KMS-11 (cell line): ENCODE measurements around the gene CDHR1.
"Not testable (repeated sequence)": the region's sequence is repeated elsewhere in the genome, so short reads cannot be mapped to it uniquely, and the experiment has no call there.

Source experiments
- H2AFZ ChIP-seq: fragments of 200-600 bp; sonication (generic); 2 replicates; pipeline ENCODE4 v1.6.1; 2016; ENCODE audit warnings: antibody characterized with exemption, mixed run types, low read depth
- H3K27ac ChIP-seq: fragments of 200-600 bp; sonication (generic); 2 replicates; pipeline ENCODE4 v1.6.1; 2016; ENCODE audit warnings: mild to moderate bottlenecking, mixed run types
- H3K27me3 ChIP-seq: fragments of 200-600 bp; sonication (generic); 2 replicates; pipeline ENCODE4 v1.6.1; 2017; ENCODE audit warnings: mild to moderate bottlenecking, low read depth, mixed run types, moderate library complexity; ENCODE audit not compliant: insufficient read depth
- H3K36me3 ChIP-seq: fragments of 200-600 bp; sonication (generic); 2 replicates; pipeline ENCODE4 v1.6.1; 2017; ENCODE audit warnings: mild to moderate bottlenecking, mixed run types; ENCODE audit not compliant: insufficient read depth
- H3K4me1 ChIP-seq: fragments of 200-600 bp; sonication (generic); 2 replicates; pipeline ENCODE4 v1.6.1; 2016; ENCODE audit warnings: mild to moderate bottlenecking, low read depth, mixed run types; ENCODE audit not compliant: poor library complexity, severe bottlenecking
- H3K4me2 ChIP-seq: fragments of 200-600 bp; sonication (generic); 2 replicates; pipeline ENCODE4 v1.7.0; 2016; ENCODE audit warnings: mild to moderate bottlenecking, mixed run types
- H3K4me3 ChIP-seq: fragments of 200-600 bp; sonication (generic); IDR thresholded peaks from 2 replicates; pipeline ENCODE4 v1.6.1; 2017; ENCODE audit warnings: low read depth, low read length, mixed read lengths; ENCODE audit not compliant: insufficient read depth
- H3K79me2 ChIP-seq: fragments of 200-600 bp; sonication (generic); 2 replicates; pipeline ENCODE4 v1.6.1; 2016; ENCODE audit warnings: low read depth, mixed run types; ENCODE audit not compliant: insufficient read depth
- H3K9ac ChIP-seq: fragments of 200-600 bp; sonication (generic); 2 replicates; pipeline ENCODE4 v1.6.1; 2016; ENCODE audit warnings: mild to moderate bottlenecking, mixed run types
- H4K20me1 ChIP-seq: fragments of 200-600 bp; sonication (generic); 2 replicates; pipeline ENCODE4 v1.6.1; 2016; ENCODE audit warnings: mild to moderate bottlenecking, mixed run types; ENCODE audit not compliant: insufficient read depth
- CTCF ChIP-seq: fragments of 200-600 bp; sonication (generic); conservative IDR thresholded peaks from 2 replicates; pipeline ENCODE4 v1.6.1; 2017; ENCODE audit warnings: low read depth, mild to moderate bottlenecking, antibody characterized with exemption, low read length, moderate library complexity, mixed read lengths

The CDHR1 gene

GRCh38 chr10:84164442-84164841 is 29.9 kb upstream of the CDHR1 start:
- Histone ChIP-seq H3K27me3 (no peaks in the 10 kb centered on the region), H3K27ac (no peak overlapping the region), H2AFZ (no peak overlapping the region), H3K9ac (no peak overlapping the region), H3K79me2 (no peaks in the 10 kb centered on the region), H3K4me3 (no peak overlapping the region), H3K36me3 (no peaks in the 10 kb centered on the region), H3K4me2 (no peak overlapping the region), H3K4me1 (no peaks in the 10 kb centered on the region), H4K20me1 (no peaks in the 10 kb centered on the region)
- TF ChIP-seq CTCF, result no peak

- Histone ChIP-seq H3K27ac (no peak overlapping the region), H3K79me2 (no peaks in the 10 kb centered on the region), H3K4me2 (no peak overlapping the region), H4K20me1 (no peaks in the 10 kb centered on the region), H2AFZ (no peak overlapping the region), H3K27me3 (no peaks in the 10 kb centered on the region), H3K9ac (no peak overlapping the region), H3K4me3 (no peak overlapping the region), H3K36me3 (no peaks in the 10 kb centered on the region), H3K4me1 (no peaks in the 10 kb centered on the region)
- no peak for TF ChIP-seq CTCF
Measured at GRCh38 chr10:84166620-84167288, 27.6 kb upstream of the CDHR1 start.

GRCh38 chr10:84167289-84167653 is 27.1 kb upstream of the CDHR1 start:
- not testable (repeated sequence) for H3K9ac ChIP-seq, H3K4me1 ChIP-seq, H3K27ac ChIP-seq, H3K27me3 ChIP-seq, H3K36me3 ChIP-seq, H3K4me2 ChIP-seq, H3K79me2 ChIP-seq, H2AFZ ChIP-seq, H4K20me1 ChIP-seq, H3K4me3 ChIP-seq

- H2AFZ ChIP-seq, H3K27me3 ChIP-seq, H3K4me3 ChIP-seq: not testable (repeated sequence)
Measured at GRCh38 chr10:84168382-84168781, 26.0 kb upstream of the CDHR1 start.

GRCh38 chr10:84171237-84171636 is 23.1 kb upstream of the CDHR1 start:
- not testable (repeated sequence) for H3K9ac ChIP-seq, H3K4me1 ChIP-seq, H4K20me1 ChIP-seq, H3K27me3 ChIP-seq, H3K4me2 ChIP-seq, H3K79me2 ChIP-seq, H2AFZ ChIP-seq, H3K27ac ChIP-seq, H3K4me3 ChIP-seq, H3K36me3 ChIP-seq

More at GRCh38 chr10:84168382-84168781, 26.0 kb upstream of the CDHR1 start:
- not testable (repeated sequence) for H3K27ac ChIP-seq, H4K20me1 ChIP-seq, H3K79me2 ChIP-seq, H3K36me3 ChIP-seq, H3K9ac ChIP-seq, H3K4me1 ChIP-seq, H3K4me2 ChIP-seq

- not testable (repeated sequence) for H3K27me3 ChIP-seq, H3K9ac ChIP-seq, H3K4me3 ChIP-seq, H4K20me1 ChIP-seq, H2AFZ ChIP-seq, H3K4me2 ChIP-seq, H3K79me2 ChIP-seq, H3K36me3 ChIP-seq, H3K27ac ChIP-seq, H3K4me1 ChIP-seq
Measured at GRCh38 chr10:84171700-84172466, 22.5 kb upstream of the CDHR1 start.
